Measurements from ENCODE around the gene ZNF512.

- no peak for TF ChIP-seq CTCF (IDR thresholded peaks at IDR 0.05)
- no peak for TF ChIP-seq POLR2A (IDR thresholded peaks at IDR 0.05)
Observed at GRCh38 chr2:27615316-27615715, 32.5 kb downstream of the ZNF512 start.
